Anterior cingulate cortex (tissue), 58 donors: ENCODE data around the gene KRTAP5-2.
"Not testable (repeated sequence)": the region's sequence is repeated elsewhere in the genome, so short reads cannot be mapped to it uniquely, and the experiment has no call there.

Experiments used
- DNase-seq, 58 donors: peaks; one replicate each; lab custom pipeline; 2025; lab: John Stamatoyannopoulos, UW

The KRTAP5-2 gene

GRCh38 chr11:1595994-1596575, 2.0 kb downstream of the KRTAP5-2 start:
- DNase-seq: not testable (repeated sequence)

DNA sequence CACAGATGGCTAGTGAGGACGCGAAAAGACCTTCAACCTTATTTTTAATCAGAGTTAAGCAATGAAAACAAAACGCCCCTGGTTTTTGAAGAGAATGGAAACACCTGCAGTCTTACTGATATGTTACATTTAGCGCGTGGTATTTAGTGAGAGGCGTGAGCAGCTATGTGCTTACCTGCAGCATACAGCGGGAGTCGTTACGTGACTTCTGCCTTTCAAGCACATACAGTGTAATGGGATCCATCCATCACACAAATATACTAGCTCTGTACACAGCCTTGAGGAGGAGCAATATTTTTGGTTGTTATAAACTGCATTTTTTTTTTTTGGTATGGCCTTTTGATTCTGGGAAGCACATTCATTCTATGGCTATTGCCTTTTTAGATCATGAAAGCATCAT, 5.5 kb downstream of the KRTAP5-2 start:
- no peak for DNase-seq

- no peak for DNase-seq
These were observed 8.1 kb downstream of the KRTAP5-2 start for GRCh38 chr11:1589996-1590395.

- not testable (repeated sequence) for DNase-seq
These were observed 8.7 kb downstream of the KRTAP5-2 start for GRCh38 chr11:1589191-1589963.

GRCh38 chr11:1586699-1587098, 11.4 kb downstream of the KRTAP5-2 start:
- DNase-seq: no peak

GRCh38 chr11:1584661-1585370, 13.3 kb downstream of the KRTAP5-2 start, which contains the start of gene KRTAP5-1:
Gene KRTAP5-1, minus strand, starts transcription at chr11:1585283. Its CDS starts 34 bp downstream, at chr11:1585249.
- not testable (repeated sequence) for DNase-seq

DNA sequence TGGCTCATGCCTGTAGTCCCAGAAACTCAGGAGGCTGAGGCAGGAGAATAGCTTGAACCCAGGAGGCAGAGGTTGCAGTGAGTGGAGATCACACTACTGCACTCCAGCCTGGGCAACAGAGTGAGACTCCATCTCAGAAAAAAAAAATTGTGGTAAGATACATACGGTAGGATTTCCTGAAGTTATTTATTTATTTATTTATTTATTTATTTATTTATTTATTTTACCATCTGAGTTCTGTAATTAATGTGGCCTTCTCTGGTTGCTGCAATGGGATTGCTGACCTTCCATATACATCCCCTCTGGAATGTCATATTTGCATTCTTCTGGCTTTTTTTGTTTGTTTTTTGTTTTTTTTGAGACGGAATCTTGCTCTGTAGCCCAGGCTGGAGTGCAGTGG, 15.2 kb downstream of the KRTAP5-2 start:
- not testable (repeated sequence) for DNase-seq

- no peak for DNase-seq
These were observed 16.1 kb downstream of the KRTAP5-2 start for GRCh38 chr11:1581976-1582375.

DNA sequence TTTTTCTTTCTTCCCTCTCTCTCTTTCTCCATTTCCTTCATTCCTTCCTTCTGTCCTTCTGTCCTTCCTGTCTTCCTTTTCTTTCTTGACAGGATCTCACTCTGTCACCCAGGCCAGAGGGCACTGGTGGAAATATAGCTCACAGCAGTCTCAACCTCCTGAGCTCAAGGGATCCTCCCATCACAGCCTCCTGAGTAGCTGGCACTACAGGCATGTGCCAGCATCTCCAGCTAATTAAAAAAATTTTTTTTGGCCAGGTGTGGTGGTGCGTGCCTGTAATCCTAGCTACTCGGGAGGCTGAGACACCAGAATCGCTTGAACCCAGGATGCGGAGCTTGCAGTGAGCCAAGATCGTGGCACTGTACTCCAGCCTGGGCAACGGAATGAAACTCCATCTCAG, 21.3 kb downstream of the KRTAP5-2 start:
- DNase-seq: no peak

DNA sequence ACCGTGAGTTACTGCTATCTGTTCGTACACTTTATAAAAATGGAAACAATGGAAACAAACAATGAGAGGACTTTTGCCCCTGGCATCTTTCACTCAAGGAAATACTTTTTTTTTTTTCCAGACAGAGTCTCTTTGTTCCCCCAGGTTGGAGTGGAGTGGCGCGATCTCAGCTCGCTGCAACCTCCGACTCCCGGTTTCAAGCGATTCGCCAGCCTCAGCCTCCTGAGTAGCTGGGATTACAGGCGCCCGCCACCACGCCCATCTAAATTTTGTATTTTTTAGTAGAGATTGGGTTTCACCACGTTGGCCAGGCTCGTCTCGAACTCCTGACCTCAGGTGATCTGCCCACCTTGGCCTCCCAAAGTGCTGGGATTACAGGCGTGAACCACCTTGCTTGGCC, 22.3 kb downstream of the KRTAP5-2 start:
- DNase-seq: not testable (repeated sequence)

DNA sequence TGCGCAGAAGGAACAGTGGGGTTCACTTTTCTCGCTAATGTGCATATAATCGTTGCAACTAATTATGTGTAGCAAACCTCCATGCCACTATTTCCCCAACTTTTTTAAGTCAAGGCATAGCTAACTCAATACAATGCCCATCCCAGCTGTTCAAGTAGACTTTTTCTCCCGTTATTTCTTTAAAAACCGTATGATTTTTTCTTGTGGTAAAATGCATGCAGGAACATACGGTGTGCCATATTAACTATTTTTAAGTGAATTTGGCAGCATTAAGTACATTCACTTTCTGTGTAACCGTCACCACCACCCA, 23.2 kb downstream of the KRTAP5-2 start:
- no peak for DNase-seq

- DNase-seq: peak in 35 of 58 donors; percentile 20 to 71 (median 50)
These were observed 23.7 kb downstream of the KRTAP5-2 start for GRCh38 chr11:1574238-1574932.

DNA sequence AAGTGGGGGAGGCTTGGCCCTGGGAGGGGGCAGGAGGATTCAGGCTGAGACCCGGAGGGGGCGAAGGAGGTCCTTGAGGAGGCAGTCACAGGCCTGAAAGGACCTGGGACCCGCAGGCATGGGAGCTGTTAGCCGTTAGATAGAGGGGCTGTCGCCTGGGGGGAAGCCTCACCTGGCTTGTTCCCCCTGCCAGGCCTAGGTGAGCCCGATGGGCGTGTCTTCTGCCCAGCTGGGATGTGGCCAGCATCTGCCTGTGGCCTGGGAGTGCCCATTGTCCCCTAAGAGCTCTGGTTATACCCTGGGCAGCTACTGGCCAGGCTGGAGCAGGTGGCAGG, 24.2 kb downstream of the KRTAP5-2 start:
- peak in 1 of 58 donors; percentile 49 for DNase-seq

DNA sequence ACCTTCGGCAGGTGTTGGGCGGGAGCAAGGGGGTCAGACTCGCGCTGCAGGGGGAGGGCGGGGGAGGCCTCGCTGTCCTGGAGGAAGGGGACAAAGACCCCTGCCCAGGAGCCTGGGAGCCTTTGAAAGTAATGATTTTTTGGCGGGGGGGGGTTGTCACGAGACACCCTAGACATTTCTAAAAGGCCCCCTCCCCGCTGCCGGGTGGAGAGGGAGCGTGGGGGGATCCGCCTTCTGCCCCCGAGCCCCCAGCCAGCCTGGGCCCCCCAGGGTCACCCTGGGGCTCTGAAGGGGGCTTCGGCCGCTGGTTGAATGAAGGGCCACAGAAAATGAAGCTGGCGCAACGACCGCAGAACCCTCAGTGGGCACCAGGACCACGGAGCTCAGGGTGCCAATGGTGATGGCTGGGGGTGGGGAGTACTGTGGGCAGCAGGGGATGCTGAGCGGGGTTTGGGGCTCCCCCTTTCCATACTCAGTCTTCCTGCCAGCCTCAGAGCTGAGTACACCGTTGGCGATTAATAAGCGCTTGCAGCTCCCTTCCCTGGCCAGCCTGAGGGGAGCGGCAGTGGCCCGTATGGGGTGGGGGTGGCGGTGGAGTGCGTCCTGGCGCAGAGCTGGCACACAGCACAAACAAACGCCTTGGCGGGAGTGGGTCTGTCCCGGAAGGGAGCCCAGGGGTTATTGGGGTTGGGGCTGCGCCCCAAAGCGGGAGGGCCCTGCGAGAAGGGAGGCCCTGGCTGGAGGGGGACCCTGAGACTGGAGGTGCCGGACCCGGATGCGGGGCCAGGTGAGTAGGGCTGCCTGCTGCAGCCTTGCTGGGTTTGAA, 24.8 kb downstream of the KRTAP5-2 start:
- DNase-seq: peak in 20 of 58 donors; percentile 27 to 67 (median 40)

DNA sequence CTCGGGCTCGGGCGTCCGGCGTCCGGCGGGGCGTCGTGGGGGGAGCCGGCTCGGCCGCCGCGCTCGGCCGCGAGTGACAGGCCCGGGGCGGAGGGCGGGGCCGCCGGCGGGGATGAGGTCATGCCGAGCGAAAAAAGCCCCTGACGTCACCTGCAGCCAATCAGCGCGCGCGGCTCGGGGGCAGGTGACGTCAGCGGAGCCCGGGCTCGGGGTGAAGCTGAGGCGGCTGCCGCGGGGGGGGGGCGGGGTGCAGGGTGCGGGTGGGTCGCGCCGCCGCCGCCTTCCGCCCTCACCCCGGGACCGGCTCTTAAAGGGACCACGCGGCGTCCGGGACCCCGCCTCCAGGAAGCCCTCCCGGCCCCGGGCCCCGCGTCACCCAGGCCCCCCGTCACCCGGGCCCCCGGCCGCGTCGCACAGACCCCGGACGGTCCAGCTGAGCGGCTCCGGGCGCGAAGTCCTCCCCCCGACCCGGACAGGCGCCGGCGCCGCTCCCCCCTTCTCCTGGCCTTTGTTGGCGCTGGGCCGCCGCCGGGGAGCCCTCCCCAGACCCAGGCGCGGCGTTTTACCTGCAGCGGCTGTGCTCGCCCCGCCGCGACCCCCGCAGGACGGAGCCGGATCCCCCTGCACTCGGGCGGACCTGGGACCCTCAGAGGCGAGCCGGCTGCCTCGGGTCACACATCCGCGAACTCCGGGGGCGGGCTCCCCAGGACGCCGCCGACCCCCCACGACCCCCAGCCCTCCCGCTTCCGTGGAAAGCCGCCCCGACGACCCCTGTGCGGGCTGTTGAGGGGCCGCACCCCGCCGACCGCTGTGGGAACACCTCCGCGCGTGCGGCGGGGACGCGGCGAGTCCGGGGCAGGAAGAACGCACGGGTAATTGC, 25.7 kb downstream of the KRTAP5-2 start, which contains the start of gene DUSP8:
DUSP8 (minus strand) TSS at position 75 of the 880 bp plus-strand sequence. CDS start 6,445 bp downstream, outside the sequence.
- DNase-seq: peak in 54 of 58 donors; percentile 39 to 95 (median 84)

- DNase-seq: no peak
These were observed 26.3 kb downstream of the KRTAP5-2 start for GRCh38 chr11:1571760-1572196.

DNA sequence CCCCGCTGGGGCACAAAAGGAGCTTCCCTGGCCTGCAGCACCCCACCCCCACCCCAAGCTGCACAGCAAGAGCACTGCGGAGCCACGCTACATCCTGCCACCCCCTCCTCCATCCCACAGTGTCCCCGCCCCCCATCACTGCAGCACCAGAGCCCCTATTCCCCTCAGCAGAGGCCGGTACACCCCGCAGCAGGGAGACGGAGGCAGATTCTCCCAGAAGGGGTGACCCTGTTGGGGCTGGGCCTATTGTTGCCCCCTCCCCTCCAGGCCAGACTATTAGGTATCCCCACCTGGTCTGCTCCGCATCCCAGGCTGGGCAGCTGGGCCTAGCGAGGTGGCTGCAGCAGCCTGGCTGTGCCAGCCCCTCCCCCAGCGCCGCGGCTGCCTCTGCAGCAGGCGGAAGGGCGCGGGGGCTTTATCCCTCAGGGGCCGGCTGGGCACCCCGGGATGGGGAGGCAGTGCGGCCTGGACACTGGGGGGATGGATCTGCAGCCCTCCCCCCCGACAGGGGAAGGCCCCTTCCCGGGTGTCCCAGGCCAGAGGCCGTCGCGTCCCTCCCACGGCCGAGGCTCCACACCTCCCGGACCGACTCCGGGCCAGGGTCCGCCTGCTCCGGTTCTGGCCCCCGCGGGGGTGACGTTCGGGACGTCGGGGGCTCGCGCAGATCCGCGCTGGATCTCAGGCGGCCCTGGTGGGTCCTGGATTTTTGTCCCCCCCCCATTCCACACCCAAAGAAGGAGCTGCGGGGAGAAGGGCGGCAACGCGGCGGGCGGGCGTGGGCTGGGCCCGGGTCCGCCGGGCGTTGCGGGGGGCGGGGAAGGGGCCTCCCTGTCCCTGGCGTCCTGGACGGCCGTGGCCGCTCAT, 27.0 kb downstream of the KRTAP5-2 start:
- peak in 8 of 58 donors; percentile 36 to 62 (median 47) for DNase-seq

- DNase-seq: no peak
These were observed 27.6 kb downstream of the KRTAP5-2 start for GRCh38 chr11:1570531-1570895.
